ENCODE data around the gene SGCA. TPM values are rescaled to one million over a fixed set of nuclear protein-coding genes. Genes with fewer than 3 reads are reported as not detected.

SGCA gene
- total RNA-seq, 1 donor from 2014 or later = 0.30 TPM

- Mint-ChIP-seq H3K27me3 (no peaks in the 10 kb centered on the region), H3K36me3 (ENCODE audit: low read depth) (peaks cover 34% of the 10 kb centered on the region), H3K27ac (peak overlapping the region; percentile 89), H3K4me1 (peaks cover 51% of the 10 kb centered on the region), H3K4me3 (peak overlapping the region; percentile 92), H3K9me3 (no peaks in the 10 kb centered on the region)
- intact Hi-C loops (cut with micrococcal nuclease) = no loop called here
- DNase-seq = no peak
Measured at GRCh38 chr17:50149091-50149416, 16.8 kb upstream of the SGCA start.

- Mint-ChIP-seq H3K27ac (peak overlapping the region; percentile 89), H3K27me3 (no peaks in the 10 kb centered on the region), H3K9me3 (no peaks in the 10 kb centered on the region), H3K36me3 (ENCODE audit: low read depth) (peaks cover 27% of the 10 kb centered on the region), H3K4me3 (peak overlapping the region; percentile 93), H3K4me1 (peaks cover 50% of the 10 kb centered on the region)
- peak; percentile 89 for DNase-seq
- intact Hi-C loops (cut with micrococcal nuclease) = no loop called here
Measured at GRCh38 chr17:50149417-50150353, 16.1 kb upstream of the SGCA start.

- Mint-ChIP-seq H3K36me3 (ENCODE audit: low read depth) (peaks cover 24% of the 10 kb centered on the region), H3K4me1 (peaks cover 50% of the 10 kb centered on the region), H3K4me3 (peak within 1 kb of the TSS; percentile 93), H3K27ac (peak within 1 kb of the TSS; percentile 96), H3K27me3 (no peaks in the 10 kb centered on the region), H3K9me3 (no peaks in the 10 kb centered on the region)
- no peak for DNase-seq
- intact Hi-C loops (cut with micrococcal nuclease) = loop anchor here (1.0 kb wide), 3 partner anchors 10 to 56 kb away; no protein-coding TSS in a partner anchor
Measured at GRCh38 chr17:50150354-50151040, 15.3 kb upstream of the SGCA start, which contains the start of gene PPP1R9B. TSS of gene PPP1R9B (minus strand) at chr17:50150677. CDS start at chr17:50150513, 164 bp downstream.

GRCh38 chr17:50151041-50151936 is 14.5 kb upstream of the SGCA start:
- peak; percentile 97 for DNase-seq
- Mint-ChIP-seq H3K9me3 (no peaks in the 10 kb centered on the region), H3K27ac (peak overlapping the region; percentile 96), H3K36me3 (ENCODE audit: low read depth) (peaks cover 20% of the 10 kb centered on the region), H3K4me3 (peak overlapping the region; percentile 93), H3K27me3 (no peaks in the 10 kb centered on the region), H3K4me1 (peaks cover 44% of the 10 kb centered on the region)
- intact Hi-C loops (cut with micrococcal nuclease) = loop anchor here (1.0 kb wide), 3 partner anchors 10 to 57 kb away; no protein-coding TSS in a partner anchor

- H3K27me3 Mint-ChIP-seq = no peaks in the 10 kb centered on the region
- H3K9me3 Mint-ChIP-seq = no peaks in the 10 kb centered on the region
- intact Hi-C loops (cut with micrococcal nuclease) = loop anchor here (1.0 kb wide), 3 partner anchors 9 to 58 kb away; no protein-coding TSS in a partner anchor
Measured at GRCh38 chr17:50151937-50152547, 13.8 kb upstream of the SGCA start.

GRCh38 chr17:50152736-50153135 is 13.1 kb upstream of the SGCA start:
- intact Hi-C loops (cut with micrococcal nuclease) = no loop called here
- no peaks in the 10 kb centered on the region for H3K9me3 Mint-ChIP-seq
- peaks cover 10% of the 10 kb centered on the region for H3K36me3 Mint-ChIP-seq (ENCODE audit: low read depth)
- H3K27me3 Mint-ChIP-seq = no peaks in the 10 kb centered on the region
- H3K4me1 Mint-ChIP-seq = peaks cover 32% of the 10 kb centered on the region
- H3K27ac Mint-ChIP-seq = peak overlapping the region; percentile 96
- no peak for DNase-seq
- H3K4me3 Mint-ChIP-seq = no peak overlapping the region

More at GRCh38 chr17:50151937-50152547, 13.8 kb upstream of the SGCA start:
- peak; percentile 90 for DNase-seq
- peaks cover 36% of the 10 kb centered on the region for H3K4me1 Mint-ChIP-seq
- H3K27ac Mint-ChIP-seq = peak overlapping the region; percentile 96
- H3K4me3 Mint-ChIP-seq = peak overlapping the region; percentile 93
- H3K36me3 Mint-ChIP-seq (ENCODE audit: low read depth) = peaks cover 17% of the 10 kb centered on the region

- H3K4me1 Mint-ChIP-seq = peaks cover 37% of the 10 kb centered on the region
- intact Hi-C loops (cut with micrococcal nuclease) = no loop called here
- H3K27ac Mint-ChIP-seq = peak overlapping the region; percentile 45
- no peak for DNase-seq
- H3K9me3 Mint-ChIP-seq = no peaks in the 10 kb centered on the region
- H3K36me3 Mint-ChIP-seq (ENCODE audit: low read depth) = peaks cover 4% of the 10 kb centered on the region
- no peak overlapping the region for H3K4me3 Mint-ChIP-seq
- no peaks in the 10 kb centered on the region for H3K27me3 Mint-ChIP-seq
Measured at GRCh38 chr17:50153650-50154575, 11.9 kb upstream of the SGCA start.

- Mint-ChIP-seq H3K9me3 (no peaks in the 10 kb centered on the region), H3K27me3 (no peaks in the 10 kb centered on the region), H3K4me1 (peaks cover 37% of the 10 kb centered on the region), H3K27ac (no peak overlapping the region), H3K36me3 (ENCODE audit: low read depth) (peaks cover 2% of the 10 kb centered on the region), H3K4me3 (no peak overlapping the region)
- intact Hi-C loops (cut with micrococcal nuclease) = no loop called here
- no peak for DNase-seq
Measured at GRCh38 chr17:50154604-50155003, 11.2 kb upstream of the SGCA start.

- Mint-ChIP-seq H3K27me3 (no peaks in the 10 kb centered on the region), H3K36me3 (ENCODE audit: low read depth) (peaks cover 2% of the 10 kb centered on the region), H3K9me3 (no peaks in the 10 kb centered on the region), H3K4me3 (no peak overlapping the region), H3K4me1 (peaks cover 37% of the 10 kb centered on the region), H3K27ac (no peak overlapping the region)
- no peak for DNase-seq
- intact Hi-C loops (cut with micrococcal nuclease) = no loop called here
Measured at GRCh38 chr17:50155115-50155819, 10.5 kb upstream of the SGCA start.

- intact Hi-C loops (cut with micrococcal nuclease) = no loop called here
- no peak for DNase-seq
- Mint-ChIP-seq H3K27ac (no peak overlapping the region), H3K27me3 (peaks cover 3% of the 10 kb centered on the region), H3K4me3 (no peak overlapping the region), H3K9me3 (no peaks in the 10 kb centered on the region), H3K4me1 (peaks cover 42% of the 10 kb centered on the region), H3K36me3 (ENCODE audit: low read depth) (peaks cover 7% of the 10 kb centered on the region)
Measured at GRCh38 chr17:50157891-50158290, 7.9 kb upstream of the SGCA start.

GRCh38 chr17:50161023-50161910 is 4.5 kb upstream of the SGCA start:
- peak overlapping the region; percentile 97 for H3K27ac Mint-ChIP-seq
- intact Hi-C loops (cut with micrococcal nuclease) = loop anchor here (1.0 kb wide), 2 partner anchors 10 to 21 kb away; no protein-coding TSS in a partner anchor
- peak overlapping the region; percentile 80 for H3K4me3 Mint-ChIP-seq
- peaks cover 3% of the 10 kb centered on the region for H3K27me3 Mint-ChIP-seq
- DNase-seq = peak; percentile 99
- H3K9me3 Mint-ChIP-seq = no peaks in the 10 kb centered on the region
- peaks cover 36% of the 10 kb centered on the region for H3K4me1 Mint-ChIP-seq
- peaks cover 7% of the 10 kb centered on the region for H3K36me3 Mint-ChIP-seq (ENCODE audit: low read depth)
